Gastroesophageal sphincter (tissue), 3 donors: ENCODE measurements around the gene SELENOK.

Experiments used
- CTCF ChIP-seq, 4 experiments: fragments of 200-600 bp in 2 of 4; fragments of 450-650 bp in 2 of 4; sonication (generic) in 1 of 4; IDR thresholded peaks; one replicate each; pipeline ENCODE4 v1.5.1; 2017 to 2019; ENCODE audit warnings: antibody characterized with exemption in 4 of 4, mild to moderate bottlenecking in 2 of 4, moderate library complexity in 2 of 4
- EP300 ChIP-seq: sonication (generic); formaldehyde crosslinking; IDR thresholded peaks from one replicate; pipeline ENCODE4 v1.6.1; 2017; ENCODE audit warnings: antibody characterized with exemption, mild to moderate bottlenecking
- POLR2A ChIP-seq, 2 donors: fragments of 450-650 bp; IDR thresholded peaks; one replicate each; pipeline ENCODE4 v1.6.1; 2017; ENCODE audit warnings: antibody characterized with exemption in 2 of 2, mild to moderate bottlenecking in 2 of 2, moderate library complexity in 1 of 2
- POLR2AphosphoS5 ChIP-seq: sonication (generic); formaldehyde crosslinking; IDR thresholded peaks from one replicate; pipeline ENCODE4 v1.6.1; 2017; ENCODE audit warnings: antibody characterized with exemption

GRCh38 chr3:53935283-53935901 lies 43.7 kb upstream of the SELENOK start:
- no peak for TF ChIP-seq POLR2A (IDR thresholded peaks at IDR 0.05)
- no peak for TF ChIP-seq CTCF (IDR thresholded peaks at IDR 0.05)
- TF ChIP-seq EP300: no peak
- no peak for TF ChIP-seq POLR2AphosphoS5
